HL-60 (cell line): ENCODE measurements around the gene IL22RA1.

Source experiments
- DNase-seq, 2 experiments: peaks; one replicate each; pipeline ENCODE4 v3.0.0-alpha.2; 2010 to 2020; ENCODE audit warnings: low read depth in 1 of 2, low spot score in 1 of 2
- H3K27ac ChIP-seq: fragments of 250-450 bp; sonication (Bioruptor Pico); replicated peaks from 2 replicates; pipeline ENCODE4 v1.5.1; 2020; ENCODE audit warnings: mild to moderate bottlenecking, moderate library complexity
- H3K27me3 ChIP-seq: fragments of 250-450 bp; sonication (Bioruptor Pico); 2 replicates; pipeline ENCODE4 v1.5.1; 2021; ENCODE audit warnings: mild to moderate bottlenecking, moderate library complexity; ENCODE audit not compliant: insufficient read depth, poor library complexity, severe bottlenecking
- H3K4me3 ChIP-seq: replicated peaks from 2 replicates; pipeline ENCODE4 v1.5.1; 2011; ENCODE audit warnings: mild to moderate bottlenecking, control low read depth, low read length; ENCODE audit not compliant: insufficient read depth
- CTCF ChIP-seq: IDR thresholded peaks from one replicate; pipeline ENCODE4 v1.5.1; 2011; ENCODE audit warnings: low read length, control low read depth, inconsistent platforms; ENCODE audit not compliant: insufficient read depth
- GABPA ChIP-seq: IDR thresholded peaks from 2 replicates; pipeline ENCODE4 v1.6.1; 2012; ENCODE audit warnings: low read depth
- POLR2AphosphoS5 ChIP-seq: IDR thresholded peaks from 2 replicates; pipeline ENCODE4 v1.6.1; 2012; ENCODE audit warnings: low read depth
- SPI1 ChIP-seq: IDR thresholded peaks from 2 replicates; pipeline ENCODE4 v1.6.1; 2012; ENCODE audit warnings: low read depth, mild to moderate bottlenecking, borderline replicate concordance
- TF ChIP-seq, protein P1 (sequence below): IDR thresholded peaks from 2 replicates; pipeline ENCODE4 v1.6.1; 2012; ENCODE audit warnings: low read depth; ENCODE audit not compliant: insufficient replicate concordance

The IL22RA1 gene

GRCh38 chr1:24120965-24121364 is 22.0 kb downstream of the IL22RA1 start:
- no peak for DNase-seq
- H3K27ac ChIP-seq, result no peak overlapping the region
- H3K4me3 ChIP-seq, result no peak overlapping the region

GRCh38 chr1:24119859-24120756 is 22.8 kb downstream of the IL22RA1 start:
- no peak for TF ChIP-seq CTCF
- TF ChIP-seq POLR2AphosphoS5, result no peak
- TF ChIP-seq SPI1, result no peak
- no peak for TF ChIP-seq GABPA
- TF ChIP-seq, protein P1, sequence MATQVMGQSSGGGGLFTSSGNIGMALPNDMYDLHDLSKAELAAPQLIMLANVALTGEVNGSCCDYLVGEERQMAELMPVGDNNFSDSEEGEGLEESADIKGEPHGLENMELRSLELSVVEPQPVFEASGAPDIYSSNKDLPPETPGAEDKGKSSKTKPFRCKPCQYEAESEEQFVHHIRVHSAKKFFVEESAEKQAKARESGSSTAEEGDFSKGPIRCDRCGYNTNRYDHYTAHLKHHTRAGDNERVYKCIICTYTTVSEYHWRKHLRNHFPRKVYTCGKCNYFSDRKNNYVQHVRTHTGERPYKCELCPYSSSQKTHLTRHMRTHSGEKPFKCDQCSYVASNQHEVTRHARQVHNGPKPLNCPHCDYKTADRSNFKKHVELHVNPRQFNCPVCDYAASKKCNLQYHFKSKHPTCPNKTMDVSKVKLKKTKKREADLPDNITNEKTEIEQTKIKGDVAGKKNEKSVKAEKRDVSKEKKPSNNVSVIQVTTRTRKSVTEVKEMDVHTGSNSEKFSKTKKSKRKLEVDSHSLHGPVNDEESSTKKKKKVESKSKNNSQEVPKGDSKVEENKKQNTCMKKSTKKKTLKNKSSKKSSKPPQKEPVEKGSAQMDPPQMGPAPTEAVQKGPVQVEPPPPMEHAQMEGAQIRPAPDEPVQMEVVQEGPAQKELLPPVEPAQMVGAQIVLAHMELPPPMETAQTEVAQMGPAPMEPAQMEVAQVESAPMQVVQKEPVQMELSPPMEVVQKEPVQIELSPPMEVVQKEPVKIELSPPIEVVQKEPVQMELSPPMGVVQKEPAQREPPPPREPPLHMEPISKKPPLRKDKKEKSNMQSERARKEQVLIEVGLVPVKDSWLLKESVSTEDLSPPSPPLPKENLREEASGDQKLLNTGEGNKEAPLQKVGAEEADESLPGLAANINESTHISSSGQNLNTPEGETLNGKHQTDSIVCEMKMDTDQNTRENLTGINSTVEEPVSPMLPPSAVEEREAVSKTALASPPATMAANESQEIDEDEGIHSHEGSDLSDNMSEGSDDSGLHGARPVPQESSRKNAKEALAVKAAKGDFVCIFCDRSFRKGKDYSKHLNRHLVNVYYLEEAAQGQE, result no peak
- DNase-seq, result no peak
- no peak overlapping the region for H3K4me3 ChIP-seq
- H3K27ac ChIP-seq, result no peak overlapping the region
- no peaks in the 10 kb centered on the region for H3K27me3 ChIP-seq

More at GRCh38 chr1:24120965-24121364, 22.0 kb downstream of the IL22RA1 start:
- no peaks in the 10 kb centered on the region for H3K27me3 ChIP-seq
- TF ChIP-seq GABPA (no peak), POLR2AphosphoS5 (no peak), CTCF (no peak), SPI1 (no peak)
- TF ChIP-seq, protein P1, result no peak

GRCh38 chr1:24119489-24119858 is 23.5 kb downstream of the IL22RA1 start:
- no peak for TF ChIP-seq SPI1
- TF ChIP-seq CTCF, result no peak
- TF ChIP-seq GABPA, result no peak
- TF ChIP-seq, protein P1, result no peak
- no peak for TF ChIP-seq POLR2AphosphoS5
- H3K4me3 ChIP-seq, result no peak overlapping the region
- no peak for DNase-seq
- H3K27ac ChIP-seq, result no peak overlapping the region
- no peaks in the 10 kb centered on the region for H3K27me3 ChIP-seq
